Measurements from ENCODE around the gene BRSK1. TPM values are rescaled to one million over a fixed set of nuclear protein-coding genes. Genes with fewer than 3 reads are reported as not detected.

BRSK1 gene
- total RNA-seq, 4 donors from 2014 or later: 4.1 to 17.1 (median 12.0) TPM; not detected in 1

DNA sequence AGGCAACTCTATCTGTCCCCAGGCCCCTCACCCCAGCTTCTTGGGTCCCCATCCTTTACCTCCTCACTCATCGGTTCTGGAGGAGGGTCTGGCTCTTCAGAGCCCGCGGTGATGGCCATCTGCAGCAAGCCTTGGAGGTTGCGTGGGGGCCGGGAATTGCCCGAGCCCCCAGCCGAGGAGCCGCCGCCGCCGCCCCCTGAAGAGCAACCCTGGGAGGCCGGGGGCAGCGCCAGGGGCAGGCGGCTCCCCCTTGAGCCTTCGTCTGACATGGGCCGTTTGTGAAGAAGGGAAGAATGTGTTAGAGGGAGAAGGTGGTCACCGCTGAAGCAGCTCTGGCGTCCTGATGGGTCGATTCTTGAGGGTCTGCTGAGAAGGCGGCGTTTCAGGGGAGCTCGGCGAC is 4.5 kb upstream of the BRSK1 start:
- Histone ChIP-seq H3K36me3 (no peaks in the 10 kb centered on the region), H3K4me1 (peaks cover 0 to 5% of the 10 kb centered on the region in 2 donors), H3K4me3 (peak overlapping the region; percentile 52 to 74), H3K9me3 (no peaks in the 10 kb centered on the region), H3K27ac (peak overlapping the region; percentile 77 to 85), H3K27me3 (no peaks in the 10 kb centered on the region)
- intact Hi-C loops (cut with DNase I; ENCODE audit: low total_unique reads): no loop called here
- DNase-seq: no peak
- TF ChIP-seq POLR2A (IDR thresholded peaks at IDR 0.05): no peak
- TF ChIP-seq CTCF (IDR thresholded peaks at IDR 0.05): no peak

GRCh38 chr19:55279770-55280643 is 3.8 kb upstream of the BRSK1 start, which contains the start of gene HSPBP1:
TSS of gene HSPBP1 (minus strand) at chr19:55280110. CDS start at chr19:55279608, 502 bp downstream.
- TF ChIP-seq POLR2A (IDR thresholded peaks at IDR 0.05) (peak in 1 of 2 donors; percentile 25), CTCF (IDR thresholded peaks at IDR 0.05) (no peak)
- intact Hi-C loops (cut with DNase I; ENCODE audit: low total_unique reads): loop anchor here (10.0 kb wide), 1 partner anchor 175 kb away; no protein-coding TSS in a partner anchor

DNA sequence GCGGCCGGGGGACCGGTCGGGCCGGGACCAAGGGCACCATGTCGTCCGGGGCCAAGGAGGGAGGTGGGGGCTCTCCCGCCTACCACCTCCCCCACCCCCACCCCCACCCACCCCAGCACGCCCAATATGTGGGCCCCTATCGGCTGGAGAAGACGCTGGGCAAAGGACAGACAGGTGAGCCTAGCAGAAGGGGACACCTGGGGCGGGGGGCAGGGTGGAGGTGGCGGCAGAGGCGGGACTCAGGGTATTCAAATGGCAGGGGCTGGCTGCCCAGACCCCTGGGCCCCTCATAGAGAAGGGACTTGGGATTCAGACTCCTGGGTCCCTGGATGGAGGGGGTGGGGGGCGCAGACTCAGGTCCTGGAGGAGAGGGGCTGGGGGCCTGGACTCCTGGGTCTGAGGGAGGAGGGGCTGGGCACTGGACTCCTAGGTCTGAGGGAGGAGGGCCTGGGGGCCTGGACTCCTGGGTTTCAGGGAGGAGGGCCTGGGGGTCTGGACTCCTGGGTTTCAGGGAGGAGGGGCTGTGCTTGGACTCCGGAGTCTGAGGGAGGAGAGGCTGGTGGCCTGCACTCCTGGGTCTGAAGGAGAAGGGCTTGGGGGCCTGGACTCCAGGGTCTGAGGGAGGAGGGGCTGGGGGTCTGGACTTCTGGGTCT is 735 bp downstream of the BRSK1 start:
- peak overlapping the region; percentile 90 for H3K27ac ChIP-seq
- H3K4me3 ChIP-seq: peak overlapping the region; percentile 26 to 61
- H3K9me3 ChIP-seq: no peaks in the 10 kb centered on the region

More at GRCh38 chr19:55279770-55280643, 3.8 kb upstream of the BRSK1 start, which contains the start of gene HSPBP1:
- Histone ChIP-seq H3K9me3 (no peaks in the 10 kb centered on the region), H3K4me1 (peaks cover 0 to 5% of the 10 kb centered on the region in 2 donors), H3K27ac (peak within 1 kb of the TSS; percentile 77 to 85), H3K27me3 (no peaks in the 10 kb centered on the region), H3K36me3 (no peaks in the 10 kb centered on the region), H3K4me3 (peak within 1 kb of the TSS; percentile 52 to 74)
- DNase-seq: peak; percentile 95

DNA sequence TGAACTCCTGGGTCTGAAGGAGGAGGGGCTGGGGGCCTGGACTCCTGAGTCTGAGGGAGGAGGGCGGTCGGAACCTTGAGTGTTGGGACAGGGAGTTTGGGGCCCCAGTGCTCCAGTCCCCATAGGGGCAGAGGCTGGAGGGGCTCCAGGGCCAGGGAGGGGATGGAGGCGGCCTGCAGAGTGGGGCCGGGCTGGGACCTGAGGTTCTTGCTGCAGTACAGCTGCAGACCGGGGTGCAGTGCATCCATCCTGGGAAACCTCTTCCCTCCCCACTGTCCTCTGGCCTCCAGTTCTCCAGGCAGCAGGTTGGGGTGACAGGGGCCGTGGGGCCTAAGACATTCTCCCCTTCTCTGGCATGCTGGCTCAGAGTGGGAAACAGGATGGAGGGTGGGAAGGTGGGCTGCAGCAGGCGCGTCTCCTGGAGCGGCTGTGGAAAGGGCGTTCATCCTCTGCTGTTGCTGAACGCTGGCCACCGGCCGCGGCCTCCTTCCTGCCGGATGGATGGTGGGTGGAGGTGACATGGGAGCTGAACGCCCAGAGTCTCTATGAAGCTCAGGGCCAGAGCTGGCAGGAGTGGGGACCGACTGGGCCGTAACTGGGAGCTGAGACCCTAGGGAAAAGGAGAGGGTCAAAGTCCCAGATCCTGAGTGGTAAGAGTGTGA is 1.6 kb downstream of the BRSK1 start:
- no peak for TF ChIP-seq CTCF (IDR thresholded peaks at IDR 0.05)
- no peak for TF ChIP-seq POLR2A (IDR thresholded peaks at IDR 0.05)
- intact Hi-C loops (cut with DNase I; ENCODE audit: low total_unique reads): loop anchor here (10.0 kb wide), 1 partner anchor 169 kb away; no protein-coding TSS in a partner anchor
- H3K4me3 ChIP-seq: no peak overlapping the region

More for the DNA sequence above, 735 bp downstream of the BRSK1 start:
- DNase-seq: no peak
- H3K4me1 ChIP-seq: peaks cover 0 to 5% of the 10 kb centered on the region in 2 donors
- H3K27me3 ChIP-seq: no peaks in the 10 kb centered on the region
- no peaks in the 10 kb centered on the region for H3K36me3 ChIP-seq
- TF ChIP-seq POLR2A (IDR thresholded peaks at IDR 0.05) (no peak), CTCF (IDR thresholded peaks at IDR 0.05) (no peak)
- intact Hi-C loops (cut with DNase I; ENCODE audit: low total_unique reads): loop anchor here (10.0 kb wide), 1 partner anchor 170 kb away; no protein-coding TSS in a partner anchor

More for the DNA sequence above, 1.6 kb downstream of the BRSK1 start:
- Histone ChIP-seq H3K27ac (peak overlapping the region; percentile 90), H3K36me3 (no peaks in the 10 kb centered on the region), H3K27me3 (no peaks in the 10 kb centered on the region), H3K9me3 (no peaks in the 10 kb centered on the region), H3K4me1 (peaks cover 0 to 5% of the 10 kb centered on the region in 2 donors)
- no peak for DNase-seq
